NCI-H446 treated with DMSO at 0.1 percent for 48 hours (cell line): ENCODE data around the gene GMCL1.
A peak's percentile ranks its signal among the peaks of the same experiment; 100 is the strongest.
"Not testable (repeated sequence)": the region's sequence is repeated elsewhere in the genome, so short reads cannot be mapped to it uniquely, and the experiment has no call there.

Source experiments
- DNase-seq: peaks from one replicate; lab custom pipeline; 2025; lab: John Stamatoyannopoulos, UW

The GMCL1 gene

GRCh38 chr2:69807821-69808540 lies 21.5 kb upstream of the GMCL1 start:
- DNase-seq, result peak; percentile 75

- DNase-seq, result no peak
Observed at GRCh38 chr2:69810550-69810949, 18.9 kb upstream of the GMCL1 start.

- DNase-seq, result no peak
Observed at GRCh38 chr2:69811018-69811417, 18.4 kb upstream of the GMCL1 start.

GRCh38 chr2:69811591-69811990 lies 17.9 kb upstream of the GMCL1 start:
- DNase-seq, result no peak

GRCh38 chr2:69815717-69816116 lies 13.7 kb upstream of the GMCL1 start:
- DNase-seq, result no peak

GRCh38 chr2:69816923-69817542 lies 12.4 kb upstream of the GMCL1 start:
- peak; percentile 68 for DNase-seq

GRCh38 chr2:69817729-69818501 lies 11.5 kb upstream of the GMCL1 start:
- peak; percentile 18 for DNase-seq

GRCh38 chr2:69827796-69828540 lies 1.5 kb upstream of the GMCL1 start:
- DNase-seq, result no peak

- DNase-seq, result no peak
Observed at GRCh38 chr2:69828938-69829255, 563 bp upstream of the GMCL1 start.

GRCh38 chr2:69830045-69830905 lies 815 bp downstream of the GMCL1 start:
- no peak for DNase-seq

GRCh38 chr2:69830906-69831241 lies 1.4 kb downstream of the GMCL1 start:
- DNase-seq, result not testable (repeated sequence)

- DNase-seq, result no peak
Observed at GRCh38 chr2:69831354-69831905, 2.0 kb downstream of the GMCL1 start.

GRCh38 chr2:69833752-69834151 lies 4.3 kb downstream of the GMCL1 start:
- DNase-seq, result no peak

GRCh38 chr2:69835666-69836065 lies 6.2 kb downstream of the GMCL1 start:
- DNase-seq, result no peak

GRCh38 chr2:69836316-69836715 lies 6.9 kb downstream of the GMCL1 start:
- no peak for DNase-seq

- DNase-seq, result no peak
Observed at GRCh38 chr2:69837533-69837932, 8.1 kb downstream of the GMCL1 start.

GRCh38 chr2:69843993-69844392 lies 14.5 kb downstream of the GMCL1 start:
- no peak for DNase-seq

- DNase-seq, result no peak
Observed at GRCh38 chr2:69844560-69844959, 15.1 kb downstream of the GMCL1 start.

GRCh38 chr2:69846182-69847067 lies 17.0 kb downstream of the GMCL1 start:
- no peak for DNase-seq

GRCh38 chr2:69847068-69847828 lies 17.8 kb downstream of the GMCL1 start:
- no peak for DNase-seq
